ENCODE measurements around the gene INPP5A.
"Not testable (repeated sequence)": the region's sequence is repeated elsewhere in the genome, so short reads cannot be mapped to it uniquely, and the experiment has no call there.

The INPP5A gene

DNA sequence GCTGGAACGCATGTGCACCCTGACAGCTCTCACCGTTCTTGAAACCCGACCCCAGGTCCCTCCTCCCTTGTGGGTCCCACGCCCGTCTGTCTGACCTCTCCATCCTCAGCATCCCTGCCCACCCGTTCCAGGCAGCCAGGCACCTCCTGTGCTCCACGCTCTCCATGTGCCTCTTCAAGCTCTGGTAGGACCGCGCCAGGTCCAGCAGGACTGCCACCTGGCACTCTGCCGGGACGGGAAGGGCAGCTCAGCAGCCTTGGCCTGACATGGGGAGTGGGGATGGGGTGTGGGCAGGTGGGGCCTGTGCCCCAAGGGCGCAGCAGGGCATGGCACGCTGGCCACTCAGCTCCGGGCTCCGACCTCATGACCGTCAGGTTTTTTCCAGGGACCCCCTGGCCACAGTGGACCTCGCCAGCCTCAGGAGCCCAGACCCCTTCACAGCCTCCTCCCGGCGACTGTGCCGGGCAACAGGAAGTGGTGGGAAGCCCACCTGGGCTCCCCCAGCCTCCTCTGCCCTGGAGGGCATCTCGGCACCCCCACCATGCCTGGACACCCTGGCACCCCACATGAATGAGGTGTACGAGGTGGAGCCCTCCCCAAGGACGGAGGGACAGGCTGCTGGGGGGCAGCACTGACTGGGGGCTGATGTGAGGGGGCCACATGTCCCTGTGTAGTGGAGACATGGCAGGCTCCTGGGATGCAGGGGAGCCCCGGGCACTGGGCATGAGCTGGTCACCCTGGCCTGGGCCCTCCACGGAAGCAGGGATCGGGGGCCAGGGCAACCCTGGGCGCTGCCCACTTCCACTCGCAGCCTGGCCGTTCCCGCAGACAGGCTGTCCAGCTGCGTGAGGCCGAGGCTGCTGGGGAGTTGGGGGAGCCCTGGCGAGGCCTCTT lies 273.5 kb downstream of the INPP5A start:
- DNase-seq = no peak

DNA sequence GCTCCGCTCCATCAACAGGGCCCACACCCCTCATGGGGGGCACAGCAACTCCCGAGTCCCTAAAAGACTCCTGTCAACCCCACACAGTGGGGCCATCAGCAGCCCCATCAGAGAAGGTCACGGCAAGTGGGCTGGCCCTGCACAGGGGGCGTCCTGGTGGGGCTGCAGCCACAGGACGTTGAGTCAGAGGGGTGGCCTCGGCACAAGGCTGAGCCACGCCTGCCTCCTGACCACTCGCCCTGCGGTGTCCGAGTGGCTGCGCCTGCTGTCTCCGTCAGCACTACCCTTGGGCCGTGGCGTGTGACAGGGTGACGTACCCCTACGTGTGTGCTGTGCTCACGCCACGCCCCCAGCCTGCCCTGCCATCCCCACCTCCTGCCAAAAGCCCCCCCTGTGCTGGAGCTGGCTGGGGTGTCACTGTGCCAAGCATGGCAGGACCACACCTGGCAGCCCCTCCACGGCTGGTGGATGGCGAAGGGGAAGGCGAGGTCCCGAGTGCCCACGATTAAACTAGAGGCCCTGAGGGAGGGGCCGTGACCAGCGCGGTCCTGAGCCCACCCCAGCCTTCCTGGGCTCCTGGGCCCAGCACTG lies 274.4 kb downstream of the INPP5A start:
- DNase-seq = no peak

DNA sequence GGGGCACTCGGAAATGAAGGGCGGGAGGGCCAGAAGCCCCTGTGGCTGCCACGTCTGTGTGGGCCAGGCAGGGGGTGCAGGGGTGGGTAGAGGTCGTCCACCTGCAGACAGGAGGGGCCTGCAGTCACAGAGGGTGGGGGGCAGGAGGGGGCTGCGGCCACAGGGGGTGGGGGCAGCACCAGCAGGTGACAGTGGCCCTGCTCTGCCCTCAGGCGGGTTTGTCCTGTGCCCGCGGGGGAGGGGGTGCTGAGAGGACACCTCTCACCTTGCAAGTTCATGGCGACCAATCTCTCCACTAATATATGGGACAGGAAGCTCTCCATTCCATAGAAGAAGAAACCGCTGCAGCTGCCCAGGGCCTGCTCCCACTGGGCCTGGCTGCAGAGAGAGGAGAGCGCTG lies 274.9 kb downstream of the INPP5A start:
- DNase-seq = no peak

DNA sequence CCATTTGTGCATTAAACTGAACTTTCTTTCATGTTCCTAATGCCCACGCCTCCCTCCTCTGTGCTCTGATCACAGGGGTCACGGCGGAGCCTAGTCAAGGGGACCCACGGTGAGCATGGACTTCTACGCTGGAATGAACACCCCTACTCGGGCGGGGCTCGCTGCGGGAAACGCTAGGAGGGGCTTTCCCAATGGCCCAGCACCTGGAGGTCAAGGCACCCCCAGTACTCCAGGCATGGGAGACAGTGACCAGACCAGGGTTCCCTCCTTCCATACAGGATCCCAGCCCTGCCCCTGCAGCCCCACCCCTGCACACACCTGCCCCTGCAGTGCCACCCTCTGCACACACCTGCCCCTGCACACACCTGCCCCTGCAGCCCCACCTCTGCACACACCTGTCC lies 275.4 kb downstream of the INPP5A start:
- no peak for DNase-seq

DNA sequence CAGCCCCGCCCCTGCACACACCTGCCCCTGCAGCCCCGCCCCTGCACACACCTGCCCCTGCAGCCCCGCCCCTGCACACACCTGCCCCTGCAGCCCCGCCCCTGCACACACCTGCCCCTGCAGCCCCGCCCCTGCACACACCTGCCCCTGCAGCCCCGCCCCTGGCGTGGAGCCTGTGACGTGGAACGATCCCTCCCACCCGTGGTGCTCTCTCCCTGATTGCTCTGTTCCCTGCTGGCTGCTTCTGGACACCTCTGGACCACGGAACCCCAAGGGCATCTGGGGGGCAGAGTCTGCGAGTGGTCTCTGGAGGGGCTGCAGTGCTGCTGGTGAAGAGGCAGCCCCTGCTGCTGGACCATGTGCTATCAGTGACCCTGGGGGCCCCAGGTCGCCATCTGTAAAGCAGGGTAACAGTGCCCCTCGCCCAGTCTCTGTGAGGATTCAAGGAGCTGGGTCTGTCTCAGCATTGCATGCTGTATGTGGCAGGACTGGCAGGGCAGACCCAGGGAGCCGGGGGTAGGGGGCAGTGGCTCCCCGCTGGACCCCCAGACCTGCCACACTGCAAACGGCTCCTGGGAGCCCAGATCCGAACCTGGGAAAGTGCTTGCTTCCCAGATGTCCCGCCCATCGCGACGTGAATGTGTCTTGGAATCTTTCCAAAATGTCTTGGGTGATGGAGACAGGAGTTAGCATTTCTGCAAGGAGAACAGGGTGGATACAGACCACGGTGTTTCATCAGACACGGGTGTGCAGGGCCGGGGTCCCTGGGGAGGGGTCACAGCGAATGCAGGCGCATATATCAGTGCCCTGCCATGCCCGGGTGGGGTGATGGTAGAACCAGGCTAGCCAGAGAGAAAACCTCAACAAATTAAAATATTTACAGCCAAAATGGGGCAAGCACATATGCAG lies 276.2 kb downstream of the INPP5A start:
- no peak for DNase-seq

DNA sequence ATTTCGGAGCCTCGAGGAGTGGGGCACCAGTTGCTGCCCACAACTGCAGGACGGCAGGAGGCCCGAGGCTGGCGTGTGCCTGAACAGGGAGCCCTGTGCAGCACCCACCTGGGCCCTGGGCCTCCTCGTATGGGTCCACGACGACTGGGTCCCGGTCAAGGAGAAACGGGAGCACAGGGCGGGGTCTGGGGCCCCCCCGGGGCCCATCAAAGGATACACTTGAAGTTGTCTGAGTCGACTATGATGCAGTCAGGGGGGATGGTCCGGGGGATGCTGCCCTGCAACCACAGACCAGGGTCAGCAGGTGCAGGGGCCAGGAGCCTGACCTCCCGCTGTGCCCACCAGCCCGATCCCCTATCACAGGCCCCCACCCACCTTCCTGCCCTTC lies 276.9 kb downstream of the INPP5A start:
- no peak for DNase-seq

DNA sequence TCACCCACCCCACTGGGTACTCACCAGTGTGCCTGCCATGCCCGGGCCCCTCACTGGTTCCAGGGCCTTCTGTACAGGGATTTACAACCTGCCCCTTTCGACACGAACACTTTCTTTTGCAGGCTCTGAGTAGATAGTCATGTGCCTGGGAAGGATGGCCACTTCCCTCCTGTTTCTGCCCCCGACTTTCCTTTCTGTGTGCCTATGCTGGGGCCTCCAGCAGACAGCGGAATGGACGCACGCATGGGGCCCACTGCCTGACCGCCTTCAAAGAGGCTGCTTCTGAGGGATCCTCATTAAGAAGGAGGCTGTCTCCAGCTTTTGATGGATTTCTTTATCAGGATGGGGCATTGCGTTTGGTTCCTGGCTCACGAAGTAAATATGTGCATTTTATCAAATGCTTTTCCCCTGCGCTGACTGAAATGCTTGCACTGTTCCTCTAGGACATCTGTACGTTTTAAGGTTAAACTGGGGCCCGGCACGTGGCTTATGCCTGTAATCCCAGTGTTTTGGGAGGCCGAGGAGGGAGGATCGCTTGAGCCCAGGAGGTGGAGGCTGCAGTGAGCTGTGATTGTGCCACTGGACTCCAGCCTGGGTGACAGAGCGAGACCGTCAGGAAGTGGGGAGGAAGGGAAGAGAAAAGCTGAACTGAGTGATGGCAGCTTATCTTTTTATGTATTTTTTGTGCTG lies 277.7 kb downstream of the INPP5A start:
- no peak for DNase-seq

DNA sequence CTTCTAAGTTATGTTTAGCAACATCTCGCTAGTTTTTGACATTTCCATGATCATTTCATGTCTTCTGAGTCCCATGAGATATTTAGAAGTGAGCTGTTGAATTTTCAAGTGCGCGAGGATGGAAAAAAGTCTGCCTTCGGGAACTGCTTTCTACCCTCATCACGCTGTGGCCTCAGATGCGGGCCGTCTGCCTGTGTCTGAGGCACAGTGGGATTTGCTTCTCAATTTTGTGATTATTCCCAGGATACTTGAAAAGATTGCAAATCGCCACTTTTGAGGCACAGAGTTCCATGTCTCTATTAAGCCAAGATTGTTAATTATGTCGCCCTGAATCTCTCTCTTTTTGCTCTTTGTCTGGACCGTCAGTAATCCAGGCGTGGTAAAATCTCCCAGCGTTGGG lies 279.1 kb downstream of the INPP5A start:
- no peak for DNase-seq

DNA sequence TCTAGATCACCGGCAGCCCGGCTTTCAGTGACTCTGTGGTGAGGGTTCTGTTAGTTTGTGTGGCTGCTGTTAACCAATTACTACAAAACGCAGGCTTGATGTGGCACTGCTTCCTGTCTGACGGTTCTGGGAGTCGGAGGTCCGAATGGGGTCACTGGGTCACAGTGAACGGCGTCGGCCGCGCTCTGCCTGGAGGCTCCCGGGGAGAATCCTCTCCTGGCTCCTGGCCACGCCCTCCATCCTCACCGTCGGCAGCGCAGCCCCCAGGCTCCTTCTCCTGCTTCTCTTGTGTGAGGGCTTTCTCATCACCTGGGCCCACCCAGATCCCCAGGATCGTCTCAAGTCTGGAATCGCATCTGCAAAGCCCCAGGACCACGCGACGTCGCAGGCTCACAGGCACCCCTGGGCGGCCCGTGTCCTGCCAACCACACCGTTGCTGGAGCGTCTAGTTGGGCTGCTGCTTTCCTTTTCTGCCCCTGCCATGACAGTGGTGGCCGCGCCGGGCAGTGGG lies 280.2 kb downstream of the INPP5A start:
- DNase-seq = no peak

DNA sequence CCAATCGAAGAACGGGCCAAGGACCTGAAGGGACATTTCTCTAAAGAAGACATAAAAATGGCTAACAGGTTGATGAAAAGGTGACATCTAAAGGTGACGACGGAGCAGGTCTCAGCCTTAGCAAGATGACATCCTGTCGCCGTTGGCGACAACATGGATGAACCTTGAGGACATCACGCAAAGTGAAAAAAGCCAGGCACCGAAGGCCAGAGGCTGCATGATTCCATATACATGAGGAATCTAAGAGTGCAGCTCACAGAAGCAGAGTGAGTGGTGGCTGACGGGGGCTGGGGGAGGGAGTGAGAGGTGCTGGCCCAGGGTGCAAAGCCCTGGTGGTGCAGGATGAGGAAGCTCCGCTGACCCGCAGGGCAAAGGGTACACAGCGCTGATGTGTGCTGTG lies 282.5 kb downstream of the INPP5A start:
- DNase-seq = no peak

DNA sequence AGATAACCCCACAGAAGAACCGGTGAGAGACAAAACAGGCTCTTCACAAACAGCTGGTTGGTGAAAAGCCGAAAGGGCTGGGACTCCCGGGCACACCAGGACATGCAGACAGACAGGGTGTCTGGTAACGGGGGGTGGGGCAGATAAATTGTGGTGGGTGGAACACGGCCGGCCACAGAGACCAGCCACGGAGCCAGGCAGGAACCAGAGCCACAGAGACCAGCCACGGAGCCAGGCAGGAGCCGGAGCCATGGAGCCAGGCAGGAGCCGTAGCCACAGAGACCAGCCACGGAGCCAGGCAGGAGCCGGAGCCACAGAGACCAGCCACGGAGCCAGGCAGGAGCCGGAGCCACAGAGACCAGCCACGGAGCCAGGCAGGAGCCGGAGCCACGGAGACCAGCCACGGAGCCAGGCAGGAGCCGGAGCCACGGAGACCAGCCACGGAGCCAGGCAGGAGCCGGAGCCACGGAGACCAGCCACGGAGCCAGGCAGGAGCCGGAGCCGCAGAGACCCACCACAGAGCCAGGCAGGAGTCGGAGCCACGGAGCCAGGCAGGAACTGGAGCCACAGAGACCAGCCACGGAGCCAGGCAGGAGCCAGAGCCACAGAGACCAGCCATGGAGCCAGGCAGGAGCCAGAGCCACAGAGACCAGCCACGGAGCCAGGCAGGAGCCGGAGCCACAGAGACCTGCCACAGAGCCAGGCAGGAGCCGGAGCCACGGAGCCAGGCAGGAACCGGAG lies 288.4 kb downstream of the INPP5A start:
- not testable (repeated sequence) for DNase-seq

DNA sequence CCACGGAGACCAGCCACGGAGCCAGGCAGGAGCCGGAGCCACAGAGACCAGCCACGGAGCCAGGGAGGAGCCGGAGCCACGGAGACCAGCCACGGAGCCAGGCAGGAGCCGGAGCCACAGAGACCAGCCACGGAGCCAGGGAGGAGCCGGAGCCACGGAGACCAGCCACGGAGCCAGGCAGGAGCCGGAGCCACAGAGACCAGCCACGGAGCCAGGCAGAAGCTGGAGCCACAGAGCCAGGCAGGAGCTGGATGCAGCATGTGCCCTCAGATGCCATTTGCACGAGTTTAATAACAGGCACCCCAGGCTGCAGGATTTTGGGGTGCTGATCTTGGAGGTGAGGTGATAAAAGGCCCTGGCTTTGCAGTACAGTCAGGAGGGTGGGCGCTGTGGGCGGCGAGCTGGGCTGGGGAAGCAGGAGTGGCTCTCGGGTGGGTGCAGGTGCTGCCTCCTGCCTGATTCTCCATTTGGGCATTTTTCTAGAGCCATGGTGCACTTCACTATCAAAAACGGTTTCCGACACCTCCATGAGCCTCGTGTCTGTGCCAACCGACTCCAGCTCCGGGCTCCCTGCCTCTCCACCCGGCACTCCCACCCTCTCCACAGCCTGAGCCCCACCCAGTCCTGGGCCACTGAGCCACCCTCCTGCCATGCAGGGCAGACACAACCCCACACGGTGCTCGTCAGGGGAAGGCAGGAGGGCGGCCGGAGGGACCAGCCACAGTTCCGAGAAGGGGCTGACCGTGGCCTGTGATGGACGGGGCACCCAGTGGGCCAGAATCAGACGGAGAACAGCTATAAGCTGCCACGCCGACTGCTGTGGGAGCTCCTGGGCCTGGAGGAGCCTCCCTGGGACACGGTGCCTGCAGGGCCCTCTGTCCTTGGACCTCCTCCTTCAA lies 289.2 kb downstream of the INPP5A start:
- no peak for DNase-seq

DNA sequence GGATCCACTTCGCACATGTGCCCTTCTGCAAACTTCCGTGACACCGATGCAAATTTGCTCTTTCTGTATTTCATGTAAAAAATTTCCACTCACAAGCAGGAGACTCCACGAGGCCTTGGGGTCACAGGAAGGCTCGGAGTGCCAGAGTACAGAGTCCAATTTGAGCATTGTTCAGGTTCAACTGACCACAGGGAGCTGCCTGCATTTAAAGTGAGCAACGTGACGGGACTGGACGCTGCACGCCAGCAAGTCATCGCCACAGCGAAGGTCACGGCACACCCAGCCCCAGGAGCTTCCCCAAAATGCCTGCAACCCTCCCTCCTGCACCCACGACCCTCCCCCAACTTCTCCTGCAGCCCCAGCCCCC lies 289.8 kb downstream of the INPP5A start:
- DNase-seq = no peak

DNA sequence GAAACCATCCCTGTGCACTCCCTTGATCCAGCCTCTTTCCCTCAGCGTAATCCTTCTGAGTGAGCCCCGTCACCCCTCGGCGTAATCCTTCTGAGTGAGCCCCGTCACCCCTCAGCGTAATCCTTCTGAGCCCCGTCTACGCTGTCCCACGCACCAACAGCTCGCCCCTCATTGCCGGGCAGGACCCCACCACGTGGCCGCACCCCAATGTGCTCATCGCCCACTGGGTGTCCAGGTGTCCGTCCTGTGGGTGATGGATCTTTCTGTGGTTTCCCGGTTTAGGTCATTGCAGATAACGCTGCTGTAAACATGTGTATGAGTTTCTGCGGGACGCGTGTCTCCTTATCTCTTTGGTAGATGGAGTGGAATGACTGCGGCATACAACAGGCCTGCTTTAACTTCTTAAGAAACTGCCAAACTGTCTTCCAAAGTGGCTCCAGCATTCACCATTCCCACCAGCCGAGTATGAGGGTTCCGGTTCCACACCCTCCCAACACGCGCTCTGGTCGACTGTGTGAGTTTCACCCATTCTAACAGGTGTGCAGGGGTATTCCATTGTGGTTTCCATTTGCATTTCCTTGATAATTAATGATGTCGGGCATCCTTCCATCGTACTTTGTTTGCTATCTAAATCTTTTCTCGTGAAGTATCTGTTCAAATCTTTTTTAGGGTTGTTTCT lies 290.4 kb downstream of the INPP5A start:
- DNase-seq = no peak

DNA sequence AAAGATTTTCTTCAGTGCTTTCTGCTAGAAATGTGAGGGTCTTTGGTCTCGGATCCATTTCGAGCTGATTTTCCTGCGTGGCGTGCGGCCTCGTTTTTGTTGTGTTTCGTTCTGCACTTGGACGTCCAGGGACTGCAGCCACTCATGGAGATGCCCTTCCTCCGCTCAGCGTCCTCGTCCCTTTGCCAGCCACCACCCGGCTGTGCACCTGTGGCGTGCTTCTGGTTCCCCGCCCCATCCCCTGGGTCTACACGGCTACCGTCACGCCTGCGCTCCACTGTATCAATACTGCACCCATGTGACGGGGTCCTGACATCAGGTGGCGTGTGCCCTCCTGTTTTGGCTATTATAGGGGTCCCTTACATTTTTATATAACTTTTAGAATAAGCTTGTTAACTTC lies 291.1 kb downstream of the INPP5A start:
- no peak for DNase-seq

DNA sequence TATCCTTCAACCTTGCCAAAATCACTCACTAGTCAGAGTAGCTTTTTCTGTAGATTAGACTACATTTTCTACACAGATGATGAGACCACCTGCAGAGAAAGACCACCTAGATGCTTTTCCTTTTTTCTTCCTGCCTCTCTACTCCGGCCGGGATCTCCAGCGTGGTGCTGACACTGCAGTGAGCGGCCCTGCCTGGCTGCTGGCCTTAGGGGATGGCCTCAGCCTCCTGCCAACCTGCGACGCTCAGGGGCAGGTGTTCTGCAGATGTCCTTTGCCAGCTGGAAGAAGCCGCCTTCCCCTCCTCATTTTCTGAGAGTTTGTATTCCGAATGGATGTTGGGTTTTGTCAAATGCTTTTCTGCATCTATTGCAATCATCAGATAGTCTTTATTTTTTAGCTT lies 291.8 kb downstream of the INPP5A start:
- DNase-seq = no peak

DNA sequence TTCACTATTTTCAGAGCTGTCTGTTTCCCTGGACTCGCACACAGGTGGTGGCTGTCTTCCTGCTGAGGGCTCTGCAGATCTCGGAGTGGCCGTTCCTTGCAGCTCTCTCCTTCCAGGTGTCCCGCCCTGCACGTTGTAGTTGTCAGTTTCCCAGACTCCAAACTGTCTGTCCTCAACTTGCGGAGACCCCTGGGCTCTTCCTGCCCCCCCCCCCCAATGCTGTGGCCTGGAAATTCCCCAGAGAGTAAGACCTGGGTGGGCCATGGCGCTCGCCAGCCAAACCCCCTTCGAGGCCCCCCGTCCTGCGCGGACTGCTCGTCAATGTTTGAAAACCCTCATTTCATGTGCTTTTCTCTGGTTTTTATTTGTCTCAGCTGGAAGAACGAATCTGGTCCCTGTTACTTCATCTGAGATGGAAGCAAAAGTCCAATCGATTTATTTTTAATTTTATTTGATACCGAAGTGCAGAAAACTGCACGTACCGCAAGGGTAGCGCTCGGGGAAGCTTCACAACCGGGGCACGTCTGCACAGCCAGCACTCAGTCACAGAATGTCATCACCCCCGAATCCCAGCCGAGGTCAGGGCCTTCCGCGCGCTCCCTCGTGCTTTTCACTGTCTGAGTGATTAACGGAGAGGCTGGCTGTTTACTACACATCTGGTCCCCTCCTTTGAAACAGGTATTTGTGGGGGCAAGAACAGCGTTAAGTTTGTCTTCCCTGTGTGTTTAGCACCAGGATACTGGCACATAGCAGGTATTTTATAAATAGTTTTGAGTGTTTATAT lies 294.8 kb downstream of the INPP5A start:
- no peak for DNase-seq

All from inflammatory macrophage treated with lipopolysaccharide for 4 hours (primary cell).